ENCODE measurements around the gene TMEM135.

- TF ChIP-seq EZH2 (IDR thresholded peaks at IDR 0.05; ENCODE audit: insufficient read depth, poor library complexity, severe bottlenecking) (no peak), EZH2phosphoT487 (IDR thresholded peaks at IDR 0.05; ENCODE audit: insufficient read depth, low read depth) (no peak)
Measured at GRCh38 chr11:87156970-87157369, 119.2 kb downstream of the TMEM135 start.
